Measurements from ENCODE around the gene RUVBL1. TPM values are rescaled to one million over a fixed set of nuclear protein-coding genes. Genes with fewer than 3 reads are reported as not detected.

The RUVBL1 gene
- total and polyA plus RNA-seq, 8 donors, result 3.5 to 26.4 (median 13.4) TPM; not detected in 1

- WGBS, 5 donors, result 86 to 98% (median 92%) methylated on average over 4 to 8 of the region's 8 CpGs
- intact Hi-C loops (cut with DNase I; ENCODE audit: low total_unique reads), result loop anchor here (10.0 kb wide), 1 partner anchor 416 kb away; the partner anchor contains the start of gene GATA2
- Histone ChIP-seq H3K36me3 (peaks cover 0 to 43% (median 33%) of the 10 kb centered on the region in 4 donors), H3K9me3 (no peaks in the 10 kb centered on the region), H3K27ac (no peak overlapping the region), H3K4me3 (no peak overlapping the region), H3K4me1 (peaks cover 43 to 62% (median 59%) of the 10 kb centered on the region in 4 donors), H3K27me3 (no peaks in the 10 kb centered on the region)
- no peak for DNase-seq
- TF ChIP-seq POLR2A (IDR thresholded peaks at IDR 0.05) (no peak), POLR2AphosphoS5 (IDR thresholded peaks at IDR 0.05) (no peak), CTCF (IDR thresholded peaks at IDR 0.05) (no peak)
These were observed 44.7 kb downstream of the RUVBL1 start for GRCh38 chr3:128078875-128079274.

- TF ChIP-seq EP300 (IDR thresholded peaks at IDR 0.05), result no peak
- no peak for TF ChIP-seq CTCF (IDR thresholded peaks at IDR 0.05)
- TF ChIP-seq POLR2A (IDR thresholded peaks at IDR 0.05), result no peak
- TF ChIP-seq POLR2AphosphoS5 (IDR thresholded peaks at IDR 0.05), result no peak
- Histone ChIP-seq H3K27me3 (no peaks in the 10 kb centered on the region), H3K4me1 (peaks cover 37 to 58% (median 56%) of the 10 kb centered on the region in 4 donors), H3K27ac (no peak overlapping the region), H3K4me3 (no peak overlapping the region), H3K9me3 (no peaks in the 10 kb centered on the region), H3K36me3 (peaks cover 0 to 46% (median 32%) of the 10 kb centered on the region in 4 donors)
- 92 to 98% (median 95%) methylated on average over 5 of the region's 5 CpGs for WGBS, 5 donors
- intact Hi-C loops (cut with DNase I; ENCODE audit: low total_unique reads), result loop anchor here (10.0 kb wide), 1 partner anchor 416 kb away; the partner anchor contains the start of gene GATA2
- DNase-seq, result no peak
These were observed 45.3 kb downstream of the RUVBL1 start for GRCh38 chr3:128078322-128078721.

GRCh38 chr3:128077665-128078064 lies 45.9 kb downstream of the RUVBL1 start:
- no peak overlapping the region for H3K4me3 ChIP-seq
- no peaks in the 10 kb centered on the region for H3K9me3 ChIP-seq
- TF ChIP-seq CTCF (IDR thresholded peaks at IDR 0.05) (no peak), EP300 (IDR thresholded peaks at IDR 0.05) (no peak), POLR2AphosphoS5 (IDR thresholded peaks at IDR 0.05) (no peak), POLR2A (IDR thresholded peaks at IDR 0.05) (no peak)
- H3K27me3 ChIP-seq, result no peaks in the 10 kb centered on the region
- DNase-seq, result no peak
- H3K36me3 ChIP-seq, result peaks cover 3 to 51% (median 34%) of the 10 kb centered on the region in 4 donors
- WGBS, 5 donors, result 0 to 71% (median 45%) methylated on average over 1 of the region's 1 CpG; no CpG with 5 or more reads in 1 of the 5 donors
- intact Hi-C loops (cut with DNase I; ENCODE audit: low total_unique reads), result loop anchor here (10.0 kb wide), 1 partner anchor 417 kb away; the partner anchor contains the start of gene GATA2
- peaks cover 32 to 58% (median 56%) of the 10 kb centered on the region in 4 donors for H3K4me1 ChIP-seq
- H3K27ac ChIP-seq, result peak overlapping the region in 1 of 5 donors; percentile 76

GRCh38 chr3:128077202-128077624 lies 46.4 kb downstream of the RUVBL1 start:
- Histone ChIP-seq H3K4me1 (peaks cover 27 to 58% (median 54%) of the 10 kb centered on the region in 4 donors), H3K27ac (peak overlapping the region in 3 of 5 donors; percentile 41 to 79 (median 76)), H3K9me3 (no peaks in the 10 kb centered on the region), H3K27me3 (no peaks in the 10 kb centered on the region), H3K36me3 (peaks cover 7 to 51% (median 34%) of the 10 kb centered on the region in 4 donors), H3K4me3 (peak overlapping the region; percentile 46 to 68 (median 51))
- intact Hi-C loops (cut with DNase I; ENCODE audit: low total_unique reads), result loop anchor here (10.0 kb wide), 1 partner anchor 418 kb away; the partner anchor contains the start of gene GATA2
- 14 to 25% (median 23%) methylated on average over 6 to 11 of the region's 11 CpGs for WGBS, 5 donors
- peak in 1 of 2 donors; percentile 52 for DNase-seq
- TF ChIP-seq POLR2A (IDR thresholded peaks at IDR 0.05), result no peak
- no peak for TF ChIP-seq POLR2AphosphoS5 (IDR thresholded peaks at IDR 0.05)
- TF ChIP-seq CTCF (IDR thresholded peaks at IDR 0.05), result no peak
- TF ChIP-seq EP300 (IDR thresholded peaks at IDR 0.05), result no peak

Data from stomach (tissue), 9 donors.